ENCODE measurements around the gene SDC1. TPM values are rescaled to one million over a fixed set of nuclear protein-coding genes. Genes with fewer than 3 reads are reported as not detected.
"Not testable (repeated sequence)": the region's sequence is repeated elsewhere in the genome, so short reads cannot be mapped to it uniquely, and the experiment has no call there.

SDC1 gene
- total RNA-seq, 1 experiment from 2014 or later = 11.5 TPM

DNA sequence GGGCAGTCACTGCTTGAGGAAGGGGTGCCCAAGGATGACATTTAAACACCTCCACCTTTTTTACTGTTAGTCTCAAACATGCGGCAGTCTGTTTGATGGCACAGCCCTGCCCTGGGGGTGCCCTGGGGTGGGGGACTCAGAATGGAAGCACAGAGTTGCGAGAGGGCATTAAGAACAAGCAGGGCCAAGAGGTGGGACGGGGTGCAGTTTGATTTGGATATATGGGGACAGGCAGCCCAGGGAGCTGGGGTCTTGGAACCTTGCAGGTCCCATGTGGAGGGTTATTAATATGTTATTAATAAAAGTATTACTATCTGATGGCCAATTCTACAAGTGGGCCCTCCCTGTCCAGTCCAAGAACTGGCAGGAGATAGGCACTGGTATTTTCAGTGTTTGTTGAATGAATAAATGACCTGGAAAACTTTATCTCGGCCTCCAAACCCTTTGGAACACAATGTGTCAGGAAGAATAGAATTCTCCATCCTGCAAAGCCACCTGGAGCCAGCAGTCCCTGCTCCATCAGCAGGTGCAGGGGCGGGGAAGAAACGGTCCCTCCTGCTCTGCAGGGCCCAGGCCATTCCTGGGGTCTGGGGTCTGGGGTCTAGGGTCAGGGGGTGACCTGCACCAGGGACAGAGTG, 25.2 kb downstream of the SDC1 start:
- Histone ChIP-seq H3K27me3 (ENCODE audit: low read length) (no peaks in the 10 kb centered on the region), H3K27ac (ENCODE audit: low read length) (no peak overlapping the region), H3K9ac (ENCODE audit: low read length) (no peak overlapping the region), H3K79me2 (ENCODE audit: low read length) (no peaks in the 10 kb centered on the region), H3K9me3 (ENCODE audit: low read length) (no peaks in the 10 kb centered on the region), H3K4me1 (ENCODE audit: low read length) (no peaks in the 10 kb centered on the region), H3K4me3 (ENCODE audit: low read length) (no peak overlapping the region), H4K20me1 (ENCODE audit: insufficient read depth, low read depth, low read length) (no peaks in the 10 kb centered on the region), H3K36me3 (ENCODE audit: insufficient read depth, low read length) (no peaks in the 10 kb centered on the region), H3K9me2 (replicated peaks; ENCODE audit: insufficient read depth, low read length) (no peaks in the 10 kb centered on the region), H2AFZ (ENCODE audit: low read length) (no peak overlapping the region), H3K4me2 (ENCODE audit: low read depth, low read length, poor library complexity, severe bottlenecking) (no peak overlapping the region)
- DNase-seq = no peak

DNA sequence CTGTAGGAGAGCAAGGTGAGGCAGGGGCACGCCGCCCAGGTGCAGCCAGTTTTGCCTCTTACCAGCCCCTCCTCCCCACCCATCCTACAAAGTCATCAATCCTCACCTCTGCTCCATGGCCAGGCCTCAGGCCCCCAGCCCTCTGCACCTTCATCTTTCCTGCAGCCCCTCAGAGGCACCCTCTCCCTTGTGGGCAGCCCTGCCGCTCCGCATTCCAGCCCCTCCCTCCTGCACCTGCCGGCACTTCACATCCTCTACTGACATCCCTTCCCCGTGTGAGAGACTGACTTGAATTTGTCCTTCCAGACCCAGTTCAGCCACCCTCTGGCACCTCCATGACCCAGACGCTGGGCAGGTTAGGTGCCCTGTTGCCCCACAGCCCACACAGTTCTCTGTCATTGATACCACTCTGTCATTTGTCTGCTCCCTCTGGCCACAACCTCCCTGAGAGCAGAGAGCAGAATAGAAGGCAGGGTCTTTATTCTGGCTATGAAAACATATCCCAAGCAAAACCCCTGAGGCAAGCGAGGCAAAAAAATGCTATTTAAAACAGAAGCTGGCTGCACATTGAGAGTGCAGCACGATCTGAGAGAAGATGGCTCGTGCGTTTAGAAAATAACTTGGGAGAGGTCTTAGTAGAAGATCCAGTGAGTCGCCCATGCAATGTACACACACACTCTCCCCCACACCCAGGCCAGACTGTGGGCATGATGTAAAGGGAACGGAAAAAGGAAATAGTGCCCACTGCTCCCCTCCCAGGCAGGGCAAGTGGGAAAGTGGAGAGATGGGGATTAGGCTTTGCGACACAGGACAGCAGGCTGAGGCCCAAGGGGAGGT, 25.9 kb downstream of the SDC1 start:
- Histone ChIP-seq H2AFZ (ENCODE audit: low read length) (no peak overlapping the region), H3K27ac (ENCODE audit: low read length) (no peak overlapping the region), H3K27me3 (ENCODE audit: low read length) (no peaks in the 10 kb centered on the region), H3K4me1 (ENCODE audit: low read length) (no peaks in the 10 kb centered on the region), H3K9me3 (ENCODE audit: low read length) (no peaks in the 10 kb centered on the region), H3K4me3 (ENCODE audit: low read length) (no peak overlapping the region), H3K9ac (ENCODE audit: low read length) (no peak overlapping the region), H3K4me2 (ENCODE audit: low read depth, low read length, poor library complexity, severe bottlenecking) (no peak overlapping the region), H4K20me1 (ENCODE audit: insufficient read depth, low read depth, low read length) (no peaks in the 10 kb centered on the region), H3K79me2 (ENCODE audit: low read length) (no peaks in the 10 kb centered on the region), H3K9me2 (replicated peaks; ENCODE audit: insufficient read depth, low read length) (no peaks in the 10 kb centered on the region), H3K36me3 (ENCODE audit: insufficient read depth, low read length) (no peaks in the 10 kb centered on the region)
- DNase-seq = no peak

DNA sequence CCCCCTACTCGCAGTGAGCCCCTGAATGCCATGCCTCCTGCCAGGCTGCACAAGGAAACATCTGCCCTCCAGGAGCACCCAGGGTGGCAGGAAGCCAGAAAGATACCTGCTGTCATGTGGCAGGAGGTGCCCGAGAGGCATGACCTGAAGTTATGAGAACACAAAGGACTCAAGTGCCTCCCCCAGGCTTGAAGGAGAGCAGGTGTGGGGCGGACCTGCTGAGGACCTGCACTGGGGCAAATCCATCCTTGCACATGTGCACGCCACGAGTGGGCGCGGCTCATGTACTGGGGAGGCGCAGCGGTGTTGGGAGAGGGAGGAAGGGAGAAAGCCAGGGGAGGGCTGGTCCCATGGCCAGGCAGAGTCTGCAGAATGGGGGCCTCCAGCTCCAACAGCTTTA, 26.9 kb downstream of the SDC1 start:
- H3K79me2 ChIP-seq (ENCODE audit: low read length) = no peaks in the 10 kb centered on the region

DNA sequence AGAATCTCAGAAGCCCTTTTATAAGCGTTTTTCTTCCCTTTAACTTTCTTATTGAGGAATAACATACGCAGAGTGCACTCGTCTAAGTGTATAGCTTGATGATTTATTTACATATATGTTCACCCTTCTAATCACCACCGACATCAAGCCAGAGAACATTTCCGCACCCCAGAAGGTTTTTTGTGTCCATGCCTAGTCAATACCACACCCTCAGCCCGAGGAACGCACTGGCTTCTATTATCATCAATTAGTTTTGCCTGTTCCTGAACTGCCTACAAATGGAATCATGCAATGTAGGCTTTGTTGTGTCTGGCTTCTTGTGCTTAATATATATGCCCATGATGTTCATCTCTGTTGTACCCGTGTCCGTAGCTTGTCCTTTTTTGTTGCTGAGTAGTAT, 27.7 kb downstream of the SDC1 start:
- Histone ChIP-seq H2AFZ (ENCODE audit: low read length) (no peak overlapping the region), H4K20me1 (ENCODE audit: insufficient read depth, low read depth, low read length) (no peaks in the 10 kb centered on the region), H3K27ac (ENCODE audit: low read length) (no peak overlapping the region), H3K9me3 (ENCODE audit: low read length) (no peaks in the 10 kb centered on the region), H3K4me3 (ENCODE audit: low read length) (no peak overlapping the region), H3K27me3 (ENCODE audit: low read length) (no peaks in the 10 kb centered on the region), H3K36me3 (ENCODE audit: insufficient read depth, low read length) (no peaks in the 10 kb centered on the region), H3K4me2 (ENCODE audit: low read depth, low read length, poor library complexity, severe bottlenecking) (no peak overlapping the region), H3K79me2 (ENCODE audit: low read length) (no peaks in the 10 kb centered on the region), H3K9me2 (replicated peaks; ENCODE audit: insufficient read depth, low read length) (no peaks in the 10 kb centered on the region), H3K9ac (ENCODE audit: low read length) (no peak overlapping the region), H3K4me1 (ENCODE audit: low read length) (no peaks in the 10 kb centered on the region)
- DNase-seq = no peak

More for the DNA sequence above, 26.9 kb downstream of the SDC1 start:
- Histone ChIP-seq H3K9me2 (replicated peaks; ENCODE audit: insufficient read depth, low read length) (no peaks in the 10 kb centered on the region), H3K36me3 (ENCODE audit: insufficient read depth, low read length) (no peaks in the 10 kb centered on the region), H3K4me1 (ENCODE audit: low read length) (no peaks in the 10 kb centered on the region), H3K4me3 (ENCODE audit: low read length) (no peak overlapping the region), H3K4me2 (ENCODE audit: low read depth, low read length, poor library complexity, severe bottlenecking) (no peak overlapping the region), H4K20me1 (ENCODE audit: insufficient read depth, low read depth, low read length) (no peaks in the 10 kb centered on the region), H3K9ac (ENCODE audit: low read length) (no peak overlapping the region), H2AFZ (ENCODE audit: low read length) (no peak overlapping the region), H3K27ac (ENCODE audit: low read length) (no peak overlapping the region), H3K27me3 (ENCODE audit: low read length) (no peaks in the 10 kb centered on the region), H3K9me3 (ENCODE audit: low read length) (no peaks in the 10 kb centered on the region)
- no peak for DNase-seq

DNA sequence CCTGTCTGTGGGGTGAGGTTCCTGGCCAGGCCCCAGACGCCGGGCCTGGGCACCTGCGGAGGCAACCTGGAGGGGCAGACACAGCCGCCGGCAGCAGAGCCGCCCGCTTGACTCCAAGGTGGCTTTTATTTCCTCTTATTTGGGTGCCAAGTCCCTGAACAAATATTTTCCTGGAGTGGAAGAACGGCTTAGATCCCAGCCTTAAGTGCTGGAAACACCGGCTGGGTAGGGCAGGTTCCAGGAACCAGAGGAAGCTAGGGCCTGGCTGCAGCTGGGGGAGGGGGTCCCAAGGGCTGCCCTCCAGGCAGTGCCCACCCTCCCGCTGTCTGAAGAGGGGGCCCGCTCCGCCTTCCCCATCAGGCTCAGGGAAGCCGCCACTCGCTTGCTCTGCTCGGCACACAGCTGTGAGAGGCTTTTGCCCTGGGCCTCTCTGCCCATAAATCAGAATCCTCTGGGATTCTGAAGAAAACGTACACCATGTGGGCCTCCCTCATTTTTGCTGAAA, 28.2 kb downstream of the SDC1 start:
- Histone ChIP-seq H3K4me3 (ENCODE audit: low read length) (no peak overlapping the region), H3K4me2 (ENCODE audit: low read depth, low read length, poor library complexity, severe bottlenecking) (no peak overlapping the region), H3K9me3 (ENCODE audit: low read length) (no peaks in the 10 kb centered on the region), H3K27me3 (ENCODE audit: low read length) (no peaks in the 10 kb centered on the region), H2AFZ (ENCODE audit: low read length) (no peak overlapping the region), H3K9me2 (replicated peaks; ENCODE audit: insufficient read depth, low read length) (no peaks in the 10 kb centered on the region), H3K36me3 (ENCODE audit: insufficient read depth, low read length) (no peaks in the 10 kb centered on the region), H3K27ac (ENCODE audit: low read length) (no peak overlapping the region), H3K79me2 (ENCODE audit: low read length) (no peaks in the 10 kb centered on the region), H4K20me1 (ENCODE audit: insufficient read depth, low read depth, low read length) (no peaks in the 10 kb centered on the region), H3K4me1 (ENCODE audit: low read length) (no peaks in the 10 kb centered on the region), H3K9ac (ENCODE audit: low read length) (no peak overlapping the region)
- DNase-seq = no peak

DNA sequence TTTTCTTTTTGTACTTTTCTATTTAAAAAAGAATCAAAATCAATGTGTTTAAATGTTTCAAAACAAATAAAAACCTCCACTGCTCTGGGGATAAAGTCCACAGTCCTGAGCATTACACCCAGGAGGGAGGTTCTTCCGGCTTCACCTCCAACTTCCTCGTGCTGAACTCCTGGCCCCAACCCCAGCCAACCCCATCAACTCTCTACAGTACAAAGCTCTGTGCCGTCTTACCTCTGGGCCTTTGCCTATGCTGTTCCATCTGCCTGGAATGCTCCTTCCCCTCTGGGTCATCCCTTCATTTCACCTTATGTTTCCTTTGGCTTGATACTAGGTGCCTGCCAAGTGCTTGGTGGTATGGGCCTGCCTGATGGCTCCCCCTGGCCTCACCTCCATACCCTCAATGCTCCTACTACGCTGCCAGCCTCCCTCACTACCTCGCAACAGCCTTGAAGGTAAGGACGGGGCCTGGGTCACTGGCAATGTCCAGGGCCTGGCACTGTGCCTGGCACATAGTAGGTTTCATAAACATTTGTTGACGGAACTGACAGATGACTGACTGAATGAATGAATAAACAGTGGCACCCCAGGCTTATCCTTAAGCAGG, 28.8 kb downstream of the SDC1 start:
- Histone ChIP-seq H2AFZ (ENCODE audit: low read length) (no peak overlapping the region), H3K4me1 (ENCODE audit: low read length) (no peaks in the 10 kb centered on the region), H3K4me3 (ENCODE audit: low read length) (no peak overlapping the region), H3K36me3 (ENCODE audit: insufficient read depth, low read length) (no peaks in the 10 kb centered on the region), H3K9me2 (replicated peaks; ENCODE audit: insufficient read depth, low read length) (no peaks in the 10 kb centered on the region), H3K9me3 (ENCODE audit: low read length) (no peaks in the 10 kb centered on the region), H4K20me1 (ENCODE audit: insufficient read depth, low read depth, low read length) (no peaks in the 10 kb centered on the region), H3K4me2 (ENCODE audit: low read depth, low read length, poor library complexity, severe bottlenecking) (no peak overlapping the region), H3K27ac (ENCODE audit: low read length) (no peak overlapping the region), H3K9ac (ENCODE audit: low read length) (no peak overlapping the region), H3K27me3 (ENCODE audit: low read length) (no peaks in the 10 kb centered on the region), H3K79me2 (ENCODE audit: low read length) (no peaks in the 10 kb centered on the region)
- no peak for DNase-seq

DNA sequence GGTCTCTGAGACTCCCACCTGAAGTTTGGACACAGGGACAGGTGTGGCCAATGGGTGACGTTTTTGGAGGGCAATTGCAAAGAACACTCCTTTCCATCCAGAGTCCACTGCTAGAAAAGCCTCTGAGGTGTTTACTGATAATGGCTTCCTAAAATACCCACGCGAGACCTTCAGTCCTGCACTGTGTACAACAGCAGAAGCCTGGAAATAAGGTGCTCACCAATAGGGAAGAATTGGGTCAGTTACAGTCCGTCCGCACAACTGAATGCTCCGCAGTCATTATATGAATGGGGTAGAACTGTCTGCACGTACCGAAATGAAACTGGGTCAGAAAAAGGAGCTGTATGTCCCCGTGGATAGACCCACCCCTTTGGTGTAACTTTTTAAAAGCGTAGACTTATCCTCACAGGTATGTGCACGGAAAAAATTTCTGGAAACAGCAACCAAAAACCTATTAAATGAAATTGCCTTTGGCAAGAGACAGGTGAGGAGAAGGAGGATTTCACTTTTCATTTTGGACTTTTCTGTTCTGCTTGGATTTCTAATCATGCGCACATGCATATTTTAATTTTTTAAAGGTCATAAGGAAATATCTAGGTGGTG, 29.4 kb downstream of the SDC1 start:
- no peaks in the 10 kb centered on the region for H3K4me1 ChIP-seq (ENCODE audit: low read length)
- H3K27ac ChIP-seq (ENCODE audit: low read length) = no peak overlapping the region
- no peaks in the 10 kb centered on the region for H4K20me1 ChIP-seq (ENCODE audit: insufficient read depth, low read depth, low read length)
- no peaks in the 10 kb centered on the region for H3K79me2 ChIP-seq (ENCODE audit: low read length)
- H3K9ac ChIP-seq (ENCODE audit: low read length) = no peak overlapping the region
- H3K9me2 ChIP-seq (replicated peaks; ENCODE audit: insufficient read depth, low read length) = no peaks in the 10 kb centered on the region
- H3K36me3 ChIP-seq (ENCODE audit: insufficient read depth, low read length) = no peaks in the 10 kb centered on the region
- no peaks in the 10 kb centered on the region for H3K27me3 ChIP-seq (ENCODE audit: low read length)
- H3K9me3 ChIP-seq (ENCODE audit: low read length) = no peaks in the 10 kb centered on the region
- H3K4me2 ChIP-seq (ENCODE audit: low read depth, low read length, poor library complexity, severe bottlenecking) = no peak overlapping the region
- no peak for DNase-seq
- H2AFZ ChIP-seq (ENCODE audit: low read length) = no peak overlapping the region
- H3K4me3 ChIP-seq (ENCODE audit: low read length) = no peak overlapping the region

DNA sequence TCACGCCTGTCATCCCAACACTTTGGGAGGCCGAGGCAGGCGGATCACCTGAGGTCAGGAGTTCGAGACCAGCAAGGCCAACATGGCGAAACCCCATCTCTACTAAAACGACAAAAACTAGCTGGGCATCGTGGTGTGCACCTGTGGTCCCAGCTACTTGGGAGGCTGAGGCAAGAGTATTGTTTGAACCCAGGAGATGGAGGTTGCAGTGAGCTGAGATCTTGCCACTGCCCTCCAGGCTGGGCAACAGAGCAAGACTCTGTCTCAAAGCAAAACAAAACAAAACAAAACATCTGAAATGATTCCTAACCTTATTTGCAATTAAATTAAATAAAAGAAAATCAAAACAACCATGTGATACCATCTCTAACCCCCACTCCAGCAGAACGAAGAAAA, 29.9 kb downstream of the SDC1 start:
- H3K4me1 ChIP-seq (ENCODE audit: low read length); H3K9me2 ChIP-seq (replicated peaks; ENCODE audit: insufficient read depth, low read length); H3K79me2 ChIP-seq (ENCODE audit: low read length); H3K4me2 ChIP-seq (ENCODE audit: low read depth, low read length, poor library complexity, severe bottlenecking); H2AFZ ChIP-seq (ENCODE audit: low read length); H3K27me3 ChIP-seq (ENCODE audit: low read length); DNase-seq; H3K36me3 ChIP-seq (ENCODE audit: insufficient read depth, low read length); H3K27ac ChIP-seq (ENCODE audit: low read length); H3K9me3 ChIP-seq (ENCODE audit: low read length); H3K4me3 ChIP-seq (ENCODE audit: low read length); H4K20me1 ChIP-seq (ENCODE audit: insufficient read depth, low read depth, low read length); H3K9ac ChIP-seq (ENCODE audit: low read length): not testable (repeated sequence)

Measured in Karpas-422 (cell line).